ENCODE results near the gene PCLO.

- TF ChIP-seq CREB1 (IDR thresholded peaks at IDR 0.05), result no peak
- TF ChIP-seq CHD2 (IDR thresholded peaks at IDR 0.05; ENCODE audit: low read length), result no peak
- TF ChIP-seq CTCF (IDR thresholded peaks at IDR 0.05; ENCODE audit: control extremely low read depth in 1 of 3, insufficient read depth in 1 of 3, low read depth in 1 of 3, low read length in 3 of 3), result no peak
- TF ChIP-seq BACH1 (IDR thresholded peaks at IDR 0.05; ENCODE audit: low read length), result no peak
- no peak for TF ChIP-seq YY1 (IDR thresholded peaks at IDR 0.05; ENCODE audit: low read depth, low read length)
- no peak for TF ChIP-seq JUN (IDR thresholded peaks at IDR 0.05; ENCODE audit: low read depth, low read length)
- TF ChIP-seq KDM5A (IDR thresholded peaks at IDR 0.05; ENCODE audit: low read length), result no peak
- TF ChIP-seq TCF12 (IDR thresholded peaks at IDR 0.05; ENCODE audit: low read depth, low read length), result no peak
- no peak for TF ChIP-seq GTF2F1 (IDR thresholded peaks at IDR 0.05; ENCODE audit: borderline replicate concordance, low read depth, low read length)
- no peak for TF ChIP-seq POLR2A (IDR thresholded peaks at IDR 0.05; ENCODE audit: control extremely low read depth in 1 of 2, low read depth in 2 of 2, low read length in 2 of 2)
- TF ChIP-seq SUZ12 (IDR thresholded peaks at IDR 0.05; ENCODE audit: low read length), result no peak
Observed at GRCh38 chr7:83190659-83191389, 28.1 kb upstream of the PCLO start.
